IMR-90 (cell line): ENCODE data around the gene POLR1C. TPM values are rescaled to one million over a fixed set of nuclear protein-coding genes. Genes with fewer than 3 reads are reported as not detected.

ENCODE experiments used
- ATAC-seq: fragments of 200-7000 bp; cut with Tn5 transposase; 2 replicates; pipeline ENCODE4 v1.9.1; 2020; ENCODE audit warnings: low read depth, mild to moderate bottlenecking, moderate library complexity
- BruUV-seq: library from RNA; stranded (reverse); fragments of 400-500 nt; replicated peaks from 2 replicates; lab custom pipeline; 2021; lab: Mats Ljungman, UMichigan
- CTCF ChIA-PET: fragments of 300-600 bp; formaldehyde crosslinking; extraction: SDS; loops from one replicate; lab custom pipeline; 2021; ENCODE audit warnings: antibody characterized with exemption; lab: Yijun Ruan, JAX
- POLR2A ChIA-PET: fragments of 300-600 bp; sonication (Branson Sonifier 250); formaldehyde crosslinking; loops from one replicate; lab custom pipeline; 2022; ENCODE audit warnings: antibody characterized with exemption; ENCODE audit not compliant: unreplicated experiment; lab: Charles Lee
- DNase-seq: peaks from one replicate; pipeline ENCODE4 v3.0.0; 2013
- H2AFZ ChIP-seq: replicated peaks from 2 replicates; pipeline ENCODE3; 2013; ENCODE audit warnings: low read length, mild to moderate bottlenecking; ENCODE audit not compliant: poor library complexity
- H2AK5ac ChIP-seq: 2 replicates; pipeline ENCODE4 v1.6.1; 2013; ENCODE audit warnings: low read depth, low read length, inconsistent platforms
- H2AK9ac ChIP-seq: replicated peaks from 2 replicates; pipeline ENCODE3; 2013; ENCODE audit warnings: mild to moderate bottlenecking, low read depth, low read length, moderate library complexity; ENCODE audit not compliant: poor library complexity
- H2BK120ac ChIP-seq: 2 replicates; pipeline ENCODE4 v1.6.1; 2013; ENCODE audit warnings: low read depth, low read length, inconsistent platforms
- H2BK15ac ChIP-seq: 3 replicates; pipeline ENCODE4 v1.6.1; 2013; ENCODE audit warnings: low read depth, low read length, inconsistent platforms
- H2BK20ac ChIP-seq: 2 replicates; pipeline ENCODE4 v1.6.1; 2013; ENCODE audit warnings: low read depth, mild to moderate bottlenecking, inconsistent platforms, low read length, moderate library complexity
- H2BK5ac ChIP-seq: 2 replicates; pipeline ENCODE4 v1.6.1; 2013; ENCODE audit warnings: mild to moderate bottlenecking, low read depth, low read length, inconsistent platforms; ENCODE audit not compliant: poor library complexity, severe bottlenecking
- H3K14ac ChIP-seq: replicated peaks from 2 replicates; pipeline ENCODE4 v1.6.1; 2013; ENCODE audit warnings: low read depth, low read length, inconsistent platforms
- H3K18ac ChIP-seq: 2 replicates; pipeline ENCODE4 v1.6.1; 2013; ENCODE audit warnings: low read depth, low read length, control low read depth
- H3K23ac ChIP-seq: 2 replicates; pipeline ENCODE4 v1.6.1; 2013; ENCODE audit warnings: low read depth, low read length, inconsistent platforms
- H3K27ac ChIP-seq: 2 replicates; pipeline ENCODE4 v1.5.1; 2013; ENCODE audit warnings: mild to moderate bottlenecking, control low read depth, low read length; ENCODE audit not compliant: insufficient read depth
- H3K27me3 ChIP-seq: 2 replicates; pipeline ENCODE4 v1.6.1; 2013; ENCODE audit warnings: low read length; ENCODE audit not compliant: control insufficient read depth, insufficient read depth
- H3K36me3 ChIP-seq: 2 replicates; pipeline ENCODE4 v1.6.1; 2013; ENCODE audit warnings: low read length, mixed read lengths; ENCODE audit not compliant: control insufficient read depth, insufficient read depth
- H3K4ac ChIP-seq: 2 replicates; pipeline ENCODE4 v1.6.1; 2013; ENCODE audit warnings: low read depth, low read length, inconsistent platforms
- H3K4me1 ChIP-seq: 2 replicates; pipeline ENCODE4 v1.6.1; 2013; ENCODE audit warnings: low read length, mixed read lengths; ENCODE audit not compliant: control insufficient read depth, insufficient read depth
- H3K4me2 ChIP-seq: 2 replicates; pipeline ENCODE4 v1.6.1; 2013; ENCODE audit warnings: low read depth, mild to moderate bottlenecking, control low read depth, low read length, moderate library complexity
- H3K4me3 ChIP-seq: 2 replicates; pipeline ENCODE4 v1.5.1; 2013; ENCODE audit warnings: low read depth, mild to moderate bottlenecking, control low read depth, low read length, moderate library complexity; ENCODE audit not compliant: insufficient read depth
- H3K56ac ChIP-seq: 2 replicates; pipeline ENCODE4 v1.6.1; 2013; ENCODE audit warnings: low read length, inconsistent platforms; ENCODE audit not compliant: insufficient read depth; ENCODE audit errors: extremely low read depth
- H3K79me1 ChIP-seq, 2 experiments: 2 replicates each; pipeline ENCODE4 v1.6.1; 2013; ENCODE audit warnings: low read length in 2 of 2, inconsistent platforms in 1 of 2, low read depth in 1 of 2
- H3K9ac ChIP-seq: 2 replicates; pipeline ENCODE4 v1.6.1; 2013; ENCODE audit warnings: low read depth, low read length, control low read depth
- H3K9me1 ChIP-seq: 2 replicates; pipeline ENCODE4 v1.6.1; 2013; ENCODE audit warnings: low read length, inconsistent platforms; ENCODE audit not compliant: insufficient read depth
- H3K9me3 ChIP-seq: 2 replicates; pipeline ENCODE4 v1.6.1; 2013; ENCODE audit warnings: low read length; ENCODE audit not compliant: control insufficient read depth, insufficient read depth
- H4K20me1 ChIP-seq: 2 replicates; pipeline ENCODE4 v1.6.1; 2013; ENCODE audit warnings: low read length, inconsistent platforms; ENCODE audit not compliant: insufficient read depth
- H4K5ac ChIP-seq: 2 replicates; pipeline ENCODE4 v1.6.1; 2013; ENCODE audit warnings: mild to moderate bottlenecking, low read depth, low read length, control low read depth
- H4K8ac ChIP-seq, 2 experiments: 2 replicates each; pipeline ENCODE4 v1.6.1; 2013; ENCODE audit warnings: low read depth in 2 of 2, low read length in 2 of 2, control low read depth in 1 of 2, inconsistent platforms in 1 of 2
- H4K91ac ChIP-seq: 2 replicates; pipeline ENCODE4 v1.6.1; 2013; ENCODE audit warnings: low read depth, low read length, inconsistent platforms; ENCODE audit not compliant: insufficient read depth
- BHLHE40 ChIP-seq: fragments of 150-350 bp; IDR thresholded peaks from 2 replicates; pipeline ENCODE4 v1.6.1; 2016; ENCODE audit warnings: mild to moderate bottlenecking, low read depth, low read length
- CEBPB ChIP-seq: IDR thresholded peaks from 2 replicates; pipeline ENCODE4 v1.6.1; 2012; ENCODE audit warnings: low read depth, low read length, improper control_type of control experiment
- CHD1 ChIP-seq: IDR thresholded peaks from 2 replicates; pipeline ENCODE4 v1.6.1; 2012; ENCODE audit warnings: low read depth, low read length, improper control_type of control experiment
- FOS ChIP-seq: fragments of 150-350 bp; IDR thresholded peaks from 2 replicates; pipeline ENCODE4 v1.6.1; 2016; ENCODE audit warnings: low read depth, low read length
- MAFK ChIP-seq: IDR thresholded peaks from 2 replicates; pipeline ENCODE4 v1.6.1; 2012; ENCODE audit warnings: low read depth, low read length, improper control_type of control experiment
- MAZ ChIP-seq: IDR thresholded peaks from 2 replicates; pipeline ENCODE4 v1.6.1; 2012; ENCODE audit warnings: low read depth, mild to moderate bottlenecking, low read length, improper control_type of control experiment, moderate library complexity, borderline replicate concordance
- MXI1 ChIP-seq: IDR thresholded peaks from 2 replicates; pipeline ENCODE4 v1.6.1; 2012; ENCODE audit warnings: low read depth, mild to moderate bottlenecking, low read length, moderate library complexity, borderline replicate concordance
- NFE2L2 ChIP-seq: fragments of 150-350 bp; IDR thresholded peaks from 2 replicates; pipeline ENCODE4 v1.6.1; 2016; ENCODE audit warnings: low read depth, mild to moderate bottlenecking, low read length
- POLR2A ChIP-seq: IDR thresholded peaks from 2 replicates; pipeline ENCODE4 v1.6.1; 2012; ENCODE audit warnings: mild to moderate bottlenecking, low read depth, low read length
- RAD21 ChIP-seq: IDR thresholded peaks from 2 replicates; pipeline ENCODE4 v1.6.1; 2012; ENCODE audit warnings: low read length, improper control_type of control experiment
- RCOR1 ChIP-seq: IDR thresholded peaks from 2 replicates; pipeline ENCODE4 v1.6.1; 2012; ENCODE audit warnings: mild to moderate bottlenecking, low read length, improper control_type of control experiment; ENCODE audit not compliant: insufficient replicate concordance
- RFX5 ChIP-seq: IDR thresholded peaks from 2 replicates; pipeline ENCODE4 v1.8.0; 2012; ENCODE audit warnings: low read depth, mild to moderate bottlenecking, low read length, moderate library complexity
- SMC3 ChIP-seq: fragments of 150-350 bp; IDR thresholded peaks from 2 replicates; pipeline ENCODE4 v1.6.1; 2016; ENCODE audit warnings: low read depth, mild to moderate bottlenecking, antibody characterized with exemption, low read length, moderate library complexity
- WGBS, 2 experiments: methylation state at CpG; one replicate each; pipeline versions ENCODE4 v1.1.5 to v1.1.7; 2013; ENCODE audit warnings: missing lambda C conversion rate in 2 of 2; ENCODE audit not compliant: insufficient read length in 1 of 2; ENCODE audit errors: extremely low coverage in 2 of 2; 5-methylcytosine and 5-hydroxymethylcytosine counted together
- dilution Hi-C: fragments of 300-500 bp; cut with HindIII; formaldehyde crosslinking; loops from one replicate; pipeline ENCODE4 v1.14.3; 2018; ENCODE audit warnings: low sequenced_read_pairs; ENCODE audit not compliant: unreplicated experiment
- in situ Hi-C: fragments of 300-500 bp; cut with MboI; formaldehyde crosslinking; loops from 3 replicates; pipeline ENCODE4 v1.14.3; 2019; ENCODE audit warnings: low sequenced_read_pairs, inconsistent platforms, mixed read lengths
- intact Hi-C: fragments of 100-400 bp; cut with micrococcal nuclease; formaldehyde crosslinking; loops from 2 replicates; pipeline ENCODE4 v1.10.0; 2022
- polyA plus RNA-seq, 3 experiments: library from polyadenylated mRNA; depleted of rRNA; stranded (reverse); fragments of >200 nt; gene quantifications; 2 replicates each; pipeline ENCODE4 v1.2.3, GENCODE V29; 2012; ENCODE audit warnings: low replicate concordance in 1 of 3
- total RNA-seq: library from RNA; depleted of rRNA; stranded (reverse); fragments of >200 nt; gene quantifications from 2 replicates; pipeline ENCODE4 v1.2.3, GENCODE V29; 2012
- TF ChIP-seq, protein P1 (sequence below): fragments of 150-350 bp; IDR thresholded peaks from 2 replicates; pipeline ENCODE4 v1.6.1; 2016; ENCODE audit warnings: low read depth, mild to moderate bottlenecking, low read length, moderate library complexity, borderline replicate concordance
- TF ChIP-seq, protein P2 (sequence below): fragments of 150-350 bp; IDR thresholded peaks from 2 replicates; pipeline ENCODE4 v1.6.1; 2017; ENCODE audit warnings: mild to moderate bottlenecking, antibody characterized with exemption, low read length, low read depth
- TF ChIP-seq, protein P3 (sequence below): conservative IDR thresholded peaks from 2 replicates; pipeline ENCODE4 v1.5.1; 2012; ENCODE audit warnings: mild to moderate bottlenecking, low read depth, low read length, improper control_type of control experiment

Gene POLR1C
- total and polyA plus RNA-seq, 2 of the 4 experiments (the other 2 are of a cell fraction), result 46.1 to 72.6 TPM

DNA sequence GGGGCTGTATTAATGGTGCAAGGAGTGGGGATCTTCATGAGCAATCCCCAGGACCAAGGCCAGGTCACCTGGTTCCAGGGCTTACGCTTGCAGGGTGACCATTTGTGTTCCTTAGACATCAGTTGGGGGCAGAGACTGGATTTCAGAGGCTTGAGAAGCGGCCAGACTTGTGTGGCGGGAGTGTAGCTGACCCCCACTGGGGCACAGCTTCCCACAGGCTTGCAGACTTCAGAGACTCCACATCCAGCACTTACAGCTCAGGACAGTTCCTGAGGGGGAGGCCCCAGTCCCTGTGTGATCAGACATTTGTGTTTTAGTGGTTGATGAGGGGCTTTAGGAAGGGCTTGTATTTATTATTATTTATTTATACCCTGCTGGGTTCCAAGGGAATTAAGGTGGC is 24.2 kb upstream of the POLR1C start:
- H3K9ac ChIP-seq, result no peak overlapping the region
- BruUV-seq, result no TSS peak
- ATAC-seq, result peak; percentile 12

More for the DNA sequence above, 24.2 kb upstream of the POLR1C start:
- dilution Hi-C loops, result no loop called here
- Histone ChIP-seq H3K4ac (peak overlapping the region; percentile 65), H2BK20ac (peak overlapping the region; percentile 37; the same call in 1 of the 2 replicates), H3K18ac (peak overlapping the region; percentile 12; the same call in 1 of the 2 replicates), H2AFZ (peak overlapping the region; percentile 76), H4K91ac (peak overlapping the region; percentile 80), H4K8ac (peak overlapping the region in 1 of 2 experiments; percentile 20; a peak in 1 of 4 replicates), H2BK15ac (peak overlapping the region; percentile 4; the same call in 1 of the 3 replicates), H3K14ac (peak overlapping the region; percentile 53), H3K9me3 (no peaks in the 10 kb centered on the region), H3K27me3 (no peaks in the 10 kb centered on the region), H3K27ac (peak overlapping the region; percentile 70), H3K9me1 (peaks cover 47% of the 10 kb centered on the region), H3K79me1 (peaks cover 28 to 83% of the 10 kb centered on the region in 2 experiments), H3K23ac (peak overlapping the region; percentile 14; the same call in 1 of the 2 replicates), H2BK120ac (peak overlapping the region; percentile 62), H4K20me1 (peaks cover 31% of the 10 kb centered on the region; the same call in 1 of the 2 replicates), H3K4me3 (no peak overlapping the region), H2BK5ac (peak overlapping the region; percentile 81), H2AK5ac (peak overlapping the region; percentile 81), H4K5ac (0 out of 2 replicates have a peak overlapping the region, but pooled peaks have one; percentile 12), H3K4me2 (peak overlapping the region; percentile 83), H3K56ac (no peak overlapping the region), H2AK9ac (peak overlapping the region; percentile 97), H3K36me3 (no peaks in the 10 kb centered on the region; the same call in 1 of the 2 replicates), H3K4me1 (peaks cover 46% of the 10 kb centered on the region)
- TF ChIP-seq SMC3, result no peak
- TF ChIP-seq RAD21, result no peak
- no peak for TF ChIP-seq POLR2A
- TF ChIP-seq BHLHE40, result no peak
- TF ChIP-seq RFX5, result no peak
- TF ChIP-seq MAFK, result no peak
- no peak for TF ChIP-seq MXI1
- no peak for TF ChIP-seq RCOR1
- no peak for TF ChIP-seq MAZ
- TF ChIP-seq NFE2L2, result no peak
- TF ChIP-seq, protein P1, sequence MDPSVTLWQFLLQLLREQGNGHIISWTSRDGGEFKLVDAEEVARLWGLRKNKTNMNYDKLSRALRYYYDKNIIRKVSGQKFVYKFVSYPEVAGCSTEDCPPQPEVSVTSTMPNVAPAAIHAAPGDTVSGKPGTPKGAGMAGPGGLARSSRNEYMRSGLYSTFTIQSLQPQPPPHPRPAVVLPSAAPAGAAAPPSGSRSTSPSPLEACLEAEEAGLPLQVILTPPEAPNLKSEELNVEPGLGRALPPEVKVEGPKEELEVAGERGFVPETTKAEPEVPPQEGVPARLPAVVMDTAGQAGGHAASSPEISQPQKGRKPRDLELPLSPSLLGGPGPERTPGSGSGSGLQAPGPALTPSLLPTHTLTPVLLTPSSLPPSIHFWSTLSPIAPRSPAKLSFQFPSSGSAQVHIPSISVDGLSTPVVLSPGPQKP, result no peak
- TF ChIP-seq, protein P2, sequence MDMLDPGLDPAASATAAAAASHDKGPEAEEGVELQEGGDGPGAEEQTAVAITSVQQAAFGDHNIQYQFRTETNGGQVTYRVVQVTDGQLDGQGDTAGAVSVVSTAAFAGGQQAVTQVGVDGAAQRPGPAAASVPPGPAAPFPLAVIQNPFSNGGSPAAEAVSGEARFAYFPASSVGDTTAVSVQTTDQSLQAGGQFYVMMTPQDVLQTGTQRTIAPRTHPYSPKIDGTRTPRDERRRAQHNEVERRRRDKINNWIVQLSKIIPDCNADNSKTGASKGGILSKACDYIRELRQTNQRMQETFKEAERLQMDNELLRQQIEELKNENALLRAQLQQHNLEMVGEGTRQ, result no peak
- TF ChIP-seq CHD1, result no peak
- no peak for TF ChIP-seq FOS
- TF ChIP-seq, protein P3, sequence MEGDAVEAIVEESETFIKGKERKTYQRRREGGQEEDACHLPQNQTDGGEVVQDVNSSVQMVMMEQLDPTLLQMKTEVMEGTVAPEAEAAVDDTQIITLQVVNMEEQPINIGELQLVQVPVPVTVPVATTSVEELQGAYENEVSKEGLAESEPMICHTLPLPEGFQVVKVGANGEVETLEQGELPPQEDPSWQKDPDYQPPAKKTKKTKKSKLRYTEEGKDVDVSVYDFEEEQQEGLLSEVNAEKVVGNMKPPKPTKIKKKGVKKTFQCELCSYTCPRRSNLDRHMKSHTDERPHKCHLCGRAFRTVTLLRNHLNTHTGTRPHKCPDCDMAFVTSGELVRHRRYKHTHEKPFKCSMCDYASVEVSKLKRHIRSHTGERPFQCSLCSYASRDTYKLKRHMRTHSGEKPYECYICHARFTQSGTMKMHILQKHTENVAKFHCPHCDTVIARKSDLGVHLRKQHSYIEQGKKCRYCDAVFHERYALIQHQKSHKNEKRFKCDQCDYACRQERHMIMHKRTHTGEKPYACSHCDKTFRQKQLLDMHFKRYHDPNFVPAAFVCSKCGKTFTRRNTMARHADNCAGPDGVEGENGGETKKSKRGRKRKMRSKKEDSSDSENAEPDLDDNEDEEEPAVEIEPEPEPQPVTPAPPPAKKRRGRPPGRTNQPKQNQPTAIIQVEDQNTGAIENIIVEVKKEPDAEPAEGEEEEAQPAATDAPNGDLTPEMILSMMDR, result no peak
- TF ChIP-seq CEBPB, result no peak
- ChIA-PET POLR2A (interaction anchor here (1.0 kb wide), 1 partner anchor 15 kb away, joined by 3 read pairs; no protein-coding TSS in a partner anchor), CTCF (no interaction called here)
- peak; percentile 46 for DNase-seq
- WGBS, 2 experiments, result no CpG with 5 or more reads among the region's 3 CpGs
- intact Hi-C loops, result loop anchor here (1.0 kb wide), 1 partner anchor 15 kb away; the partner anchor contains the start of gene TJAP1
- in situ Hi-C loops, result loop anchor here (5.0 to 10.0 kb wide), 2 partner anchors 48 to 235 kb away; no protein-coding TSS in a partner anchor
